IMR-90 (cell line): ENCODE results near the gene ANKRD16. TPM values are rescaled to one million over a fixed set of nuclear protein-coding genes. Genes with fewer than 3 reads are reported as not detected.

ENCODE experiments used
- ATAC-seq: fragments of 200-7000 bp; cut with Tn5 transposase; 2 replicates; pipeline ENCODE4 v1.9.1; 2020; ENCODE audit warnings: low read depth, mild to moderate bottlenecking, moderate library complexity
- BruUV-seq: library from RNA; stranded (reverse); fragments of 400-500 nt; replicated peaks from 2 replicates; lab custom pipeline; 2021; lab: Mats Ljungman, UMichigan
- CTCF ChIA-PET: fragments of 300-600 bp; formaldehyde crosslinking; extraction: SDS; loops from one replicate; lab custom pipeline; 2021; ENCODE audit warnings: antibody characterized with exemption; lab: Yijun Ruan, JAX
- POLR2A ChIA-PET: fragments of 300-600 bp; sonication (Branson Sonifier 250); formaldehyde crosslinking; loops from one replicate; lab custom pipeline; 2022; ENCODE audit warnings: antibody characterized with exemption; ENCODE audit not compliant: unreplicated experiment; lab: Charles Lee
- DNase-seq: peaks from one replicate; pipeline ENCODE4 v3.0.0; 2013
- H2AFZ ChIP-seq: replicated peaks from 2 replicates; pipeline ENCODE3; 2013; ENCODE audit warnings: low read length, mild to moderate bottlenecking; ENCODE audit not compliant: poor library complexity
- H2AK5ac ChIP-seq: 2 replicates; pipeline ENCODE4 v1.6.1; 2013; ENCODE audit warnings: low read depth, low read length, inconsistent platforms
- H2AK9ac ChIP-seq: replicated peaks from 2 replicates; pipeline ENCODE3; 2013; ENCODE audit warnings: mild to moderate bottlenecking, low read depth, low read length, moderate library complexity; ENCODE audit not compliant: poor library complexity
- H2BK120ac ChIP-seq: 2 replicates; pipeline ENCODE4 v1.6.1; 2013; ENCODE audit warnings: low read depth, low read length, inconsistent platforms
- H2BK15ac ChIP-seq: 3 replicates; pipeline ENCODE4 v1.6.1; 2013; ENCODE audit warnings: low read depth, low read length, inconsistent platforms
- H2BK20ac ChIP-seq: 2 replicates; pipeline ENCODE4 v1.6.1; 2013; ENCODE audit warnings: low read depth, mild to moderate bottlenecking, inconsistent platforms, low read length, moderate library complexity
- H2BK5ac ChIP-seq: 2 replicates; pipeline ENCODE4 v1.6.1; 2013; ENCODE audit warnings: mild to moderate bottlenecking, low read depth, low read length, inconsistent platforms; ENCODE audit not compliant: poor library complexity, severe bottlenecking
- H3K14ac ChIP-seq: replicated peaks from 2 replicates; pipeline ENCODE4 v1.6.1; 2013; ENCODE audit warnings: low read depth, low read length, inconsistent platforms
- H3K18ac ChIP-seq: 2 replicates; pipeline ENCODE4 v1.6.1; 2013; ENCODE audit warnings: low read depth, low read length, control low read depth
- H3K23ac ChIP-seq: 2 replicates; pipeline ENCODE4 v1.6.1; 2013; ENCODE audit warnings: low read depth, low read length, inconsistent platforms
- H3K27ac ChIP-seq: 2 replicates; pipeline ENCODE4 v1.5.1; 2013; ENCODE audit warnings: mild to moderate bottlenecking, control low read depth, low read length; ENCODE audit not compliant: insufficient read depth
- H3K27me3 ChIP-seq: 2 replicates; pipeline ENCODE4 v1.6.1; 2013; ENCODE audit warnings: low read length; ENCODE audit not compliant: control insufficient read depth, insufficient read depth
- H3K36me3 ChIP-seq: 2 replicates; pipeline ENCODE4 v1.6.1; 2013; ENCODE audit warnings: low read length, mixed read lengths; ENCODE audit not compliant: control insufficient read depth, insufficient read depth
- H3K4ac ChIP-seq: 2 replicates; pipeline ENCODE4 v1.6.1; 2013; ENCODE audit warnings: low read depth, low read length, inconsistent platforms
- H3K4me1 ChIP-seq: 2 replicates; pipeline ENCODE4 v1.6.1; 2013; ENCODE audit warnings: low read length, mixed read lengths; ENCODE audit not compliant: control insufficient read depth, insufficient read depth
- H3K4me2 ChIP-seq: 2 replicates; pipeline ENCODE4 v1.6.1; 2013; ENCODE audit warnings: low read depth, mild to moderate bottlenecking, control low read depth, low read length, moderate library complexity
- H3K4me3 ChIP-seq: 2 replicates; pipeline ENCODE4 v1.5.1; 2013; ENCODE audit warnings: low read depth, mild to moderate bottlenecking, control low read depth, low read length, moderate library complexity; ENCODE audit not compliant: insufficient read depth
- H3K56ac ChIP-seq: 2 replicates; pipeline ENCODE4 v1.6.1; 2013; ENCODE audit warnings: low read length, inconsistent platforms; ENCODE audit not compliant: insufficient read depth; ENCODE audit errors: extremely low read depth
- H3K79me1 ChIP-seq, 2 experiments: 2 replicates each; pipeline ENCODE4 v1.6.1; 2013; ENCODE audit warnings: low read length in 2 of 2, inconsistent platforms in 1 of 2, low read depth in 1 of 2
- H3K9ac ChIP-seq: 2 replicates; pipeline ENCODE4 v1.6.1; 2013; ENCODE audit warnings: low read depth, low read length, control low read depth
- H3K9me1 ChIP-seq: 2 replicates; pipeline ENCODE4 v1.6.1; 2013; ENCODE audit warnings: low read length, inconsistent platforms; ENCODE audit not compliant: insufficient read depth
- H3K9me3 ChIP-seq: 2 replicates; pipeline ENCODE4 v1.6.1; 2013; ENCODE audit warnings: low read length; ENCODE audit not compliant: control insufficient read depth, insufficient read depth
- H4K20me1 ChIP-seq: 2 replicates; pipeline ENCODE4 v1.6.1; 2013; ENCODE audit warnings: low read length, inconsistent platforms; ENCODE audit not compliant: insufficient read depth
- H4K5ac ChIP-seq: 2 replicates; pipeline ENCODE4 v1.6.1; 2013; ENCODE audit warnings: mild to moderate bottlenecking, low read depth, low read length, control low read depth
- H4K8ac ChIP-seq, 2 experiments: 2 replicates each; pipeline ENCODE4 v1.6.1; 2013; ENCODE audit warnings: low read depth in 2 of 2, low read length in 2 of 2, control low read depth in 1 of 2, inconsistent platforms in 1 of 2
- H4K91ac ChIP-seq: 2 replicates; pipeline ENCODE4 v1.6.1; 2013; ENCODE audit warnings: low read depth, low read length, inconsistent platforms; ENCODE audit not compliant: insufficient read depth
- BHLHE40 ChIP-seq: fragments of 150-350 bp; IDR thresholded peaks from 2 replicates; pipeline ENCODE4 v1.6.1; 2016; ENCODE audit warnings: mild to moderate bottlenecking, low read depth, low read length
- CEBPB ChIP-seq: IDR thresholded peaks from 2 replicates; pipeline ENCODE4 v1.6.1; 2012; ENCODE audit warnings: low read depth, low read length, improper control_type of control experiment
- MAFK ChIP-seq: IDR thresholded peaks from 2 replicates; pipeline ENCODE4 v1.6.1; 2012; ENCODE audit warnings: low read depth, low read length, improper control_type of control experiment
- RFX5 ChIP-seq: IDR thresholded peaks from 2 replicates; pipeline ENCODE4 v1.8.0; 2012; ENCODE audit warnings: low read depth, mild to moderate bottlenecking, low read length, moderate library complexity
- WGBS, 2 experiments: methylation state at CpG; one replicate each; pipeline versions ENCODE4 v1.1.5 to v1.1.7; 2013; ENCODE audit warnings: missing lambda C conversion rate in 2 of 2; ENCODE audit not compliant: insufficient read length in 1 of 2; ENCODE audit errors: extremely low coverage in 2 of 2; 5-methylcytosine and 5-hydroxymethylcytosine counted together
- dilution Hi-C: fragments of 300-500 bp; cut with HindIII; formaldehyde crosslinking; loops from one replicate; pipeline ENCODE4 v1.14.3; 2018; ENCODE audit warnings: low sequenced_read_pairs; ENCODE audit not compliant: unreplicated experiment
- in situ Hi-C: fragments of 300-500 bp; cut with MboI; formaldehyde crosslinking; loops from 3 replicates; pipeline ENCODE4 v1.14.3; 2019; ENCODE audit warnings: low sequenced_read_pairs, inconsistent platforms, mixed read lengths
- intact Hi-C: fragments of 100-400 bp; cut with micrococcal nuclease; formaldehyde crosslinking; loops from 2 replicates; pipeline ENCODE4 v1.10.0; 2022
- polyA plus RNA-seq, 3 experiments: library from polyadenylated mRNA; depleted of rRNA; stranded (reverse); fragments of >200 nt; gene quantifications; 2 replicates each; pipeline ENCODE4 v1.2.3, GENCODE V29; 2012; ENCODE audit warnings: low replicate concordance in 1 of 3
- total RNA-seq: library from RNA; depleted of rRNA; stranded (reverse); fragments of >200 nt; gene quantifications from 2 replicates; pipeline ENCODE4 v1.2.3, GENCODE V29; 2012

Gene ANKRD16
- total and polyA plus RNA-seq, 2 of the 4 experiments (the other 2 are of a cell fraction) = 5.1 to 5.7 TPM

DNA sequence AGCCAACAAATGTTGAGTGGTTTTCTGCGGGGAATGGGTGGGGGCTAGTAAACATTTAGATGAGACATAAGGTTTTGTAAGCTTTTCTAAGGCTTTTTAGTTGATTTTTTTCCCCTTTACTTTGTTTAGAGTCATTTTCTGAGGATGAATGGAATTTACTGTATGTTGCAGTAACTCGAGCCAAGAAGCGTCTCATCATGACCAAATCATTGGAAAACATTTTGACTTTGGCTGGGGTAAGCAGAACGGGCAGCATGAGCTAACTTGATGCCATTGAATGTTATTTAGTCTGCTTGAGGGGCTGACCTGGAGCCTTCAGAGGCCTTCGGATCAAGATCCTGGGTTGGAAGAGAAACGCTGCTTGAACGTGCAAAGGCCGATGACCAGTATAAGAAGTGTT, 37.6 kb upstream of the ANKRD16 start:
- ChIA-PET CTCF (interaction anchor here (0.6 to 1.4 kb wide), 2 partner anchors 357 to 474 kb away, joined by 3 read pairs; no protein-coding TSS in a partner anchor), POLR2A (no interaction called here)
- Histone ChIP-seq H3K27me3 (no peaks in the 10 kb centered on the region), H3K14ac (no peak overlapping the region), H2BK20ac (peak overlapping the region; percentile 19; the same call in 1 of the 2 replicates), H3K56ac (no peak overlapping the region), H2BK120ac (peak overlapping the region; percentile 14; the same call in 1 of the 2 replicates), H4K5ac (no peak overlapping the region), H3K27ac (peak overlapping the region; percentile 18; the same call in 1 of the 2 replicates), H3K4me2 (no peak overlapping the region; the same call in 1 of the 2 replicates), H3K9me1 (peaks cover 7% of the 10 kb centered on the region), H3K36me3 (peaks cover 64% of the 10 kb centered on the region), H2BK15ac (no peak overlapping the region), H3K79me1 (peaks cover 16 to 25% of the 10 kb centered on the region in 2 experiments), H3K9ac (no peak overlapping the region), H3K4me1 (peaks cover 14% of the 10 kb centered on the region), H4K20me1 (peaks cover 5% of the 10 kb centered on the region), H2AFZ (no peak overlapping the region), H2AK5ac (no peak overlapping the region), H3K9me3 (no peaks in the 10 kb centered on the region), H2AK9ac (no peak overlapping the region), H3K23ac (no peak overlapping the region), H2BK5ac (peak overlapping the region; percentile 93), H4K91ac (peak overlapping the region; percentile 26; the same call in 1 of the 2 replicates), H3K4me3 (no peak overlapping the region), H3K4ac (peak overlapping the region; percentile 23; the same call in 1 of the 2 replicates), H3K18ac (peak overlapping the region; percentile 3; the same call in 1 of the 2 replicates), H4K8ac (no peak overlapping the region; a peak in 1 of 4 replicates)
- dilution Hi-C loops (no loop called here), in situ Hi-C loops (no loop called here), intact Hi-C loops (loop anchor here (1.0 to 5.0 kb wide), 3 partner anchors 8 to 49 kb away; partner anchors contain the start of genes FBH1 and IL15RA)
- DNase-seq = peak; percentile 92
- peak; percentile 91 for ATAC-seq
- WGBS, 2 experiments = 17% methylated on average over 3 of the region's 8 CpGs; no CpG with 5 or more reads in 1 of the 2 experiments
- no TSS peak for BruUV-seq
- TF ChIP-seq CEBPB = peak; percentile 29; the same call in 1 of the 2 replicates
- peak; percentile 60 for TF ChIP-seq MAFK
- TF ChIP-seq RFX5 = no peak
- no peak for TF ChIP-seq BHLHE40
